Measurements from ENCODE around the gene ADGRV1. TPM values are rescaled to one million over a fixed set of nuclear protein-coding genes. Genes with fewer than 3 reads are reported as not detected.

The ADGRV1 gene
- total RNA-seq, 1 experiment from 2014 or later: 1.8 TPM

GRCh38 chr5:91121347-91121993, 562.9 kb downstream of the ADGRV1 start:
- DNase-seq (ENCODE audit: extremely low read depth, low read depth): no peak

GRCh38 chr5:91122651-91123050, 564.1 kb downstream of the ADGRV1 start:
- DNase-seq (ENCODE audit: extremely low read depth, low read depth): no peak

GRCh38 chr5:91123291-91123690, 564.7 kb downstream of the ADGRV1 start:
- DNase-seq (ENCODE audit: extremely low read depth, low read depth): no peak

GRCh38 chr5:91123901-91124300, 565.3 kb downstream of the ADGRV1 start:
- DNase-seq (ENCODE audit: extremely low read depth, low read depth): no peak

GRCh38 chr5:91125916-91126315, 567.3 kb downstream of the ADGRV1 start:
- no peak for DNase-seq (ENCODE audit: extremely low read depth, low read depth)

GRCh38 chr5:91126448-91126847, 567.9 kb downstream of the ADGRV1 start:
- DNase-seq (ENCODE audit: extremely low read depth, low read depth): no peak

GRCh38 chr5:91126888-91127287, 568.3 kb downstream of the ADGRV1 start:
- DNase-seq (ENCODE audit: extremely low read depth, low read depth): no peak

GRCh38 chr5:91127456-91128081, 569.0 kb downstream of the ADGRV1 start:
- DNase-seq (ENCODE audit: extremely low read depth, low read depth): no peak

- DNase-seq (ENCODE audit: extremely low read depth, low read depth): no peak
Measured at GRCh38 chr5:91128604-91129003, 570.0 kb downstream of the ADGRV1 start.

GRCh38 chr5:91129748-91130147, 571.2 kb downstream of the ADGRV1 start:
- no peak for DNase-seq (ENCODE audit: extremely low read depth, low read depth)

GRCh38 chr5:91130759-91131158, 572.2 kb downstream of the ADGRV1 start:
- DNase-seq (ENCODE audit: extremely low read depth, low read depth): no peak

GRCh38 chr5:91132550-91132949, 574.0 kb downstream of the ADGRV1 start:
- no peak for DNase-seq (ENCODE audit: extremely low read depth, low read depth)

- no peak for DNase-seq (ENCODE audit: extremely low read depth, low read depth)
Measured at GRCh38 chr5:91133183-91133582, 574.6 kb downstream of the ADGRV1 start.

GRCh38 chr5:91135475-91136248, 577.1 kb downstream of the ADGRV1 start:
- no peak for DNase-seq (ENCODE audit: extremely low read depth, low read depth)

GRCh38 chr5:91136271-91136670, 577.7 kb downstream of the ADGRV1 start:
- DNase-seq (ENCODE audit: extremely low read depth, low read depth): no peak

- DNase-seq (ENCODE audit: extremely low read depth, low read depth): no peak
Measured at GRCh38 chr5:91137647-91138046, 579.0 kb downstream of the ADGRV1 start.

- DNase-seq (ENCODE audit: extremely low read depth, low read depth): no peak
Measured at GRCh38 chr5:91139572-91140200, 581.1 kb downstream of the ADGRV1 start.

GRCh38 chr5:91140657-91141056, 582.1 kb downstream of the ADGRV1 start:
- no peak for DNase-seq (ENCODE audit: extremely low read depth, low read depth)

GRCh38 chr5:91141642-91142041, 583.0 kb downstream of the ADGRV1 start:
- no peak for DNase-seq (ENCODE audit: extremely low read depth, low read depth)

GRCh38 chr5:91142386-91142785, 583.8 kb downstream of the ADGRV1 start:
- no peak for DNase-seq (ENCODE audit: extremely low read depth, low read depth)

GRCh38 chr5:91142819-91143218, 584.2 kb downstream of the ADGRV1 start:
- no peak for DNase-seq (ENCODE audit: extremely low read depth, low read depth)
